Right lobe of liver (tissue), 4 donors: ENCODE measurements around the gene CACNB4.

Experiments used
- POLR2A ChIP-seq: fragments of 450-650 bp; IDR thresholded peaks from one replicate; pipeline ENCODE4 v1.6.1; 2017; ENCODE audit warnings: antibody characterized with exemption, mild to moderate bottlenecking
- TF ChIP-seq, protein P1 (sequence below), 4 donors: fragments of 200-600 bp in 3 of 4; fragments of 450-650 bp in 1 of 4; IDR thresholded peaks; one replicate each; pipeline versions ENCODE4 v1.5.1 to v1.8.0; 2016 to 2022; ENCODE audit warnings: antibody characterized with exemption in 4 of 4, mild to moderate bottlenecking in 2 of 4
- donor health status: DM: no; HTN: no; CAD: no.
- donor health status: DM: no; HTN: no; CAD: no.
- donor health status: DM: no; HTN: yes; CAD: no.

DNA sequence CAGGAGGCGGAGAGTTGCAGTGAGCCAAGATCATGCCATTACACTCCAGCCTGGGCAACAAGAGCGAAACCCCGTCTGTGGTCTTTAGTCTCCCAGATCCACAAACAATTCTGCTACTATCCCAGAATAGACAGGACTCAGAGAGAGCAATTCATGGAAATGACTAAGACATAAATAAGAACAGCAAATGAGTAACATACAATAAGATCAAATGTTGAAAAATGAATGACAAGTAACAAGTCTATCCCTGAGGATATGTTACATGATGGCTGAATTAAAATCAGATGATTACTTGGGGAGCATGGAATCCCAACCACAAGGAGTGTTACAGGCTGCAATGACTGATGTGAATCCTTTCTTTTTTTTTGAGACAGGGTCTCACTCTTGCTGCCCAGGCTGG lies 280.9 kb downstream of the CACNB4 start:
- TF ChIP-seq, protein P1, sequence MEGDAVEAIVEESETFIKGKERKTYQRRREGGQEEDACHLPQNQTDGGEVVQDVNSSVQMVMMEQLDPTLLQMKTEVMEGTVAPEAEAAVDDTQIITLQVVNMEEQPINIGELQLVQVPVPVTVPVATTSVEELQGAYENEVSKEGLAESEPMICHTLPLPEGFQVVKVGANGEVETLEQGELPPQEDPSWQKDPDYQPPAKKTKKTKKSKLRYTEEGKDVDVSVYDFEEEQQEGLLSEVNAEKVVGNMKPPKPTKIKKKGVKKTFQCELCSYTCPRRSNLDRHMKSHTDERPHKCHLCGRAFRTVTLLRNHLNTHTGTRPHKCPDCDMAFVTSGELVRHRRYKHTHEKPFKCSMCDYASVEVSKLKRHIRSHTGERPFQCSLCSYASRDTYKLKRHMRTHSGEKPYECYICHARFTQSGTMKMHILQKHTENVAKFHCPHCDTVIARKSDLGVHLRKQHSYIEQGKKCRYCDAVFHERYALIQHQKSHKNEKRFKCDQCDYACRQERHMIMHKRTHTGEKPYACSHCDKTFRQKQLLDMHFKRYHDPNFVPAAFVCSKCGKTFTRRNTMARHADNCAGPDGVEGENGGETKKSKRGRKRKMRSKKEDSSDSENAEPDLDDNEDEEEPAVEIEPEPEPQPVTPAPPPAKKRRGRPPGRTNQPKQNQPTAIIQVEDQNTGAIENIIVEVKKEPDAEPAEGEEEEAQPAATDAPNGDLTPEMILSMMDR (IDR thresholded peaks at IDR 0.05): no peak
- no peak for TF ChIP-seq POLR2A
